Amygdala (tissue), 56 donors: ENCODE data around the gene ECI2.
A peak's percentile ranks its signal among the peaks of the same experiment; 100 is the strongest.

Source experiments
- DNase-seq, 56 donors: peaks; one replicate each; lab custom pipeline; 2025; lab: John Stamatoyannopoulos, UW

The ECI2 gene, protein sequence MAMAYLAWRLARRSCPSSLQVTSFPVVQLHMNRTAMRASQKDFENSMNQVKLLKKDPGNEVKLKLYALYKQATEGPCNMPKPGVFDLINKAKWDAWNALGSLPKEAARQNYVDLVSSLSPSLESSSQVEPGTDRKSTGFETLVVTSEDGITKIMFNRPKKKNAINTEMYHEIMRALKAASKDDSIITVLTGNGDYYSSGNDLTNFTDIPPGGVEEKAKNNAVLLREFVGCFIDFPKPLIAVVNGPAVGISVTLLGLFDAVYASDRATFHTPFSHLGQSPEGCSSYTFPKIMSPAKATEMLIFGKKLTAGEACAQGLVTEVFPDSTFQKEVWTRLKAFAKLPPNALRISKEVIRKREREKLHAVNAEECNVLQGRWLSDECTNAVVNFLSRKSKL

DNA sequence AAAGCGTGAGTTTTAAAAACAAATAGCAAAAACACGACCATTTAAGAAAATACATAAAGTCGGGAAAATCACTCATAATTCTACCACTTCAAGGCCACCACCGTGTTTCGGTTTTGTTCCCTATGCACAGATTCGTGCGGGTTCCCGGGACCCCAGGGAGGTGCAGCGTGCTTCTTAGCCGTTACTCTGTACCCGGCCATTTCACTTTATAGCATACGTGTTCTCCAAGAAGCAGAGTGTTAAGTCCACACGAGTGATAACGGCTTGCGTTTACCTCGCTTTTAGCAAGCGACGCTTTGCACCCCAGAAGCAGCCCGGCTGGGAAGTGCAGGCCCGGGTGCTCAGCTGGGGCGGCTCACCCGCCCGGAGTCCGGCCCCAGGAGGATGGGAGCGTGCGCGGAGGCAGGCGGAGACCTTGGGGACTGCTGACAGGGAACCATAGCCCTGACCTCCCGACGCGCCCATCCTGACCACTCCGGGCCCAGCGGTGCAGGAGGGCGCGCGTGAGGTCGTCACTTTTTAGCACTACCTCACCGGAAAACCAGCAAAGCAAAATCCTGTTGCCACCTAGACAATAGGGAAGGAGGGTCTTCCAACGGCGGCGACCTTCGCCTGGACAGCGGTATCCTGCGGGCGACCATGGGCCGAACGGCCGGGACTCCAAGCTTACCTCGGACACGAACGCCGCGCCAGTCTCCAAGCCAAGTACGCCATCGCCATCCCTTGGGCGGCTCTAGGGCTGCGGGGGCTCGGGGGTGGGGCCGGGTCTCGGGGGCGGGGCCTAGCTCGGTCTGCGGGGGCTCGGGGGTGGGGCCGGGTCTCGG, at the start of gene ECI2:
Gene ECI2, minus strand, starts transcription at position 735 of the 824 bp plus-strand sequence. Its CDS starts 15 bp downstream, at position 720.
- peak in 25 of 56 donors; percentile 24 to 99 (median 68) for DNase-seq

DNA sequence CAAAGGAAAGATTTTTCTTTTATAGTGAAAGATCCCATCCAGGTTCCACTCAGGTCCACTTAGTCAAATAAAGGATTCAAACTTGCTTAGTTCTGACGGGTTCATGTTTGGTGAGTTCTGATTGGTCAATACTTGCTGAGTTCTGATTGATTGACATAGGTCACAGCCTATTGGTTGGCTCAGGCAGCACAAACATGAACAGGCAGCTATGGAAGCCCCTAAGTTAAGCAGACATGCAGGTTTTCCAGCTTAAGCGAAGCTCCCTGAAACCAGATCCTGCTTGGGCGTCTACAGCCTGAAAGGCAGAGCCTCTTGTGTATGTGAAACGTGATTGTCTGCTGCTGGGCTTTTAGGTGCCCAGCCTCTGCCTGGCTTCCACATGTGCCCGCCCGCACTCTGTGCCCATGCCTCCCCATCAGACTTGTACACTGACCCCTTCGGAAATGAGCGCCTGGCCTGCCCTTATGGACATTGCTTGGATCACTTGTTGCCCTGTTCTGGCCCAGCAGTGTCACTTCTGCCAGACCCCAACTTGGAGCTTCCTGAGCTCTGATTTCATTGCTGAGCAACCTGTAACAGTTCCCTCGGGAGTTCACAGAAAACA, 45.4 kb upstream of the ECI2 start:
- DNase-seq, result no peak

DNA sequence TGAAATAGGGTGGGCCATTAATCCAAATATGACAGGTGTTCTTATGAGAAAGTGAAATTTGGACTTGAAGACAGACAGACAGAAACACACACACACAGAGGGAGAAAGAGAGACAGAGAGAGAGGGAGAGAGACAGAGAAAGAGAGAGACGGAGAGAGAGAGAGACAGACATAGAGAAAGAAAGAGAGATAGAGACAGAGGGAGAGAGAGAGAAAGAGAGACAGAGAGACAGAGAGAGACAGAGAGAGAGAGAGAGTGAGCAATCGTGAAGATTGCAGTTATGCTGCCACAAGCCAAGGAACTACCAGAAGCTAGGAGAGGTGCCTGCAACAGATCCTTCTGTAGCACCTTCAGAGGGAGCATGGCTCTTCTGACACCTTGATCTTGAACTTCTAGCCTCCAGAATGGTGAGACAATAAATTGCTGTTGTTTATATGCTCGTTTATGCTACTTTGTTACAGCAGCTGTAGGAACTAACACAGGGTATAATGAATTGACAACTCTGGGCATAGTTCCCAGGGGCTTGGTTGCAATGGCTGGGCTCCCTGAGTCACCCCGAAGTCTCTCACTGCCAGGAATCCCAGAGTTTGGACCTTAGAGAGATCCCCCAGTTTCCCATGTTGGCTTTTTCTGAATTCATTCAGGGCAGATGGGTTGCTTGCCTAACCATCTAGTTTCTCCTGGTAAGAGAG, 44.7 kb upstream of the ECI2 start:
- no peak for DNase-seq

DNA sequence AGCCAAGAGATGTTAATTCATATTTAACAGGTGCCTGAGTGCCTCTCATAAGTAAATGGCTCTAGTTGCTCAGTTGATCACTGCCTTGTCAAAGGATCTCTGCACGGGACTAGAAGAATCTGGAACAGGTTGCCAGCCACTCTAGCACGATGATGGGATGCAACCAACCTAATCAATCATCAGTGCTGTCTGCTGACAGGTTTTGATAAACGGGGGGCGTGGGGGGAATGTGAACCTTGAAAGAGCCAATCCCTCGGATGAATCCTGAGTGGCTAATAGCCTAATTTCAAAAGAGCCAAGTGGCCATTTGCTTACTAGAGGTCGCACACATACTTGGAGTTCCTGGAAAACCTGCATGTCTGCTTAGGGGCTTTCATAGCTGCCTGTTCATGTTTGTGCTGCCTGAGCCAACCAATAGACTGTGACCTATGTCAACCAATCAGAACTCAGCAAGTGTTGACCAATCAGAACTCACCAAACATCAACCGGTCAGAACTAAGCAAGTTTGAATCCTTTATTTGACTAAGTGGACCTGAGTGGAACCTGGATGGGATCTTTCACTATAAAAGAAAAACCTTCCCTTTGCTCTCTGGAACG, 43.5 kb upstream of the ECI2 start:
- DNase-seq, result no peak

DNA sequence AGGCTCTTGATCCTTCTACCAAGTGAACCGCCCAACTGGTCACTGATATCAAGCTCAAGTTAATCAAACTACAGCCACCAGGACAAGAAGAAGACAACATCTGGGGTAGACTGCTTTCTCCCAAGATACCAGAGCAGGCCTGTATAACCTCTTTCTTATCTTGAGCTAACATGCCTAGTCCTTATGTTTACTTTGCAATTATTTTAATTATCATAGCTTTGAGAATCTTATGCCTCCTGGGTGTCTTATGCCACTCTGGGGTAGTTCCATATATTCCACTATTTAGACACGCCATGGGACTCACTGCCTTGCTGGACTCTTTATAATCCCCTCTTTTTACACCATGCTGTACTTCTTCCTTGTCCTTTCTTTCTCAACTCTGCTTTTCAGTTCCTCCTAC, 41.5 kb upstream of the ECI2 start:
- no peak for DNase-seq

GRCh38 chr6:4174042-4174441, 38.7 kb upstream of the ECI2 start:
- DNase-seq, result no peak

DNA sequence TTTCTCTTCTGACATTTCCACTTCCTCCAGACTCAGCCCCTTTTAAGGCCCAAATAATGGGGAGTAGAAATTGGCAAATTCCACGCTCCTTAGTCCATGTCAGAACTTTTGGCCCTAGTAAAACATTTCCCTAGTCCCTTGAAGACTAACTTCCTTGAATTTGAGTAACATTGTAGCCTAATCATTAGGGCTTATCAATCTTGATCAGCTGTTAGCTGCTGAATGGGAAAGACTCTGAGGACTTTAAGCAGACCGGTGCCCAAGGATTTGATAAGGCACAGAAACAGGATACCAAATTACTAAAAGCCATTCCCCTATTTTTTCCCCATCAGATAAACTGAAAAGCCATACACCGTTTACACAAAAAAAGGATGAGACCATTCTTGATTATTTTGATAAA, 37.0 kb upstream of the ECI2 start:
- no peak for DNase-seq

DNA sequence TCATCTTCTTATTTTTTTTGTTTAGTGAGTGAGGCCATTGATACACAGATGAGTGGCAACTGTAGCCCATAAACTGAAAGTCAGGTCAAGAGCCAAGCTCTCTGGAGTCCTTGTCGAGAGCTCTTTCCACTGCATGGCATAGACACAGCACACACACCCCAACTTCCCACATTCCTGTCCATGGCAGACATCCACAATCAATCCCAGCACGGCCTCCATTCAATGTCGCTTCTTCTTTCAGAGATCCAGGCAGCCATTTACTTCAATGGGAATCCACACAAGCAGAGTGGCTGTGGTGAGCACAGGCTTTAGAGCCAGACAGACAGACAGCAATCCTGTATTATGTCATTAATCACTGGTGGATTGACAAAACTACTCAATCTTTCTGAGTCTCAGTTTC, 34.9 kb upstream of the ECI2 start:
- no peak for DNase-seq

DNA sequence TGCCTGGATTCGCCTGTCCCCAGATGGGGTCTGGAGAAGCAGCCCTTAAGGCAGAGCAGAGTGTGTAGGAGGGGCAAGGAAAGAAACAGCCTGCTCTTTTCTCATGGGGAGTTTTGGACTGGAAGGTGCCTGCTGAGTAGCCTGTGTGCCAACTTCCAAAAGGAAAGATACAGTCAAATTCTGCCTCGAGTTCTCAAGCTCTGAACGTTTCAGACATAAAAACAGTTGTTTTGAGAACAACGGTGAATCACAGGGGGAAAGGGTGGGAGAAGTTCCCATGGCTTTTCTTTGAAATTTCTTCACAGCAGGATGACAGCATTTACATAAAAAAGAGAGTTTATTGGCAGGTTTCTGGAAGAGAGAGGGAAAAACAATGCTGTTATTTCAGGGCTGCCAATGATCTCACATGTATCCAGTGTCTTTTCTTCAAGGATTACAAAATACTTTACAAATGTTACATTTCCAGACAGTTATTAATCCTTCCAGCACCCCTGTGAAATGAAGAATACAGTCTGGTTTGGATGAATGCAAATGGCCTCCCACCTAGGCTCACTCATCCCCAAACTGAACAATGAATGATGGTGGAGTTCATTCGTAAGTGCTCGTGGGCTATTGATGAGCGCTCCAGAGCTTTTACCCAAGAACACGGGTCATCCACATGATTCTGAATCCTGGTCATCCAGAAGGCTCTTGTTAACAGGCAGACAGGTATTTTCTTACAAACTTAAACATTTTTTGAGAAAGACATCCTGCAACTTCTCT, 33.8 kb upstream of the ECI2 start:
- DNase-seq, result peak in 2 of 56 donors; percentile 6 to 13

DNA sequence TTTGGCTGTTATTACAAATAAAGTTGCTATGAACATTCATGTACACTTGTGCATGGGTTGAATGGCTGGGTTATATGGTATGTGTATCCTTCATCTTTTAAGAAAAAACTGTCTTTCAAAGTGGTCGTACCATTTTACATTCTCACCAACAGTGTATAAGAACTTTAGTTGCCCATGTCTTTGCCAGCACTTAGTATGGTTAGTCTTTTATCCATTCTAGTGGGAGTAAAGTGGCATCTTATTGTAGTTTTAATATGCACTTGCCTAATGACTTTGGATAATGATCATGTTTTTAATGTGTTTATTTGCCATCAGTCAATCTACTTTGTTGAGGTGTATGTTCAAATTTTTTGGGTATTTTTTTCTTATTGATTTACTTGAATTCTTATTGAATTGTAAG, 32.5 kb upstream of the ECI2 start:
- DNase-seq, result no peak

- no peak for DNase-seq
These were observed 31.7 kb upstream of the ECI2 start for GRCh38 chr6:4167123-4167522.

- no peak for DNase-seq
These were observed 29.1 kb upstream of the ECI2 start for GRCh38 chr6:4164456-4164855.

DNA sequence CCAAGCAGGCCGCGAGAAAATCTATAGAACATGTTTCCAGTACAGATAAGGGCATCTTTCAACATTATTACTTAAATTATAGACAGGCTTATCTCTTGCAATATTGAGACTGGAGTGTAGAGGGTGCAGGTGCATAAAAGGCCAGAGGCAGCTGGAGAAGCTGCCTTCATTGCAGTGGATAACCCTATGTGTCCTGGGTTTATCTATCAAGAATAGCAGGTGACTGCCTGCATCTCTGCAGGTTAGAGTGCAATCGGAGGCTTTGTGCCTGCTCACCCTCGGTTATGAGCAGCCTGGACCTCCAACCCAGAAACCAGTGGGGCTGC, 28.7 kb upstream of the ECI2 start:
- DNase-seq, result no peak

DNA sequence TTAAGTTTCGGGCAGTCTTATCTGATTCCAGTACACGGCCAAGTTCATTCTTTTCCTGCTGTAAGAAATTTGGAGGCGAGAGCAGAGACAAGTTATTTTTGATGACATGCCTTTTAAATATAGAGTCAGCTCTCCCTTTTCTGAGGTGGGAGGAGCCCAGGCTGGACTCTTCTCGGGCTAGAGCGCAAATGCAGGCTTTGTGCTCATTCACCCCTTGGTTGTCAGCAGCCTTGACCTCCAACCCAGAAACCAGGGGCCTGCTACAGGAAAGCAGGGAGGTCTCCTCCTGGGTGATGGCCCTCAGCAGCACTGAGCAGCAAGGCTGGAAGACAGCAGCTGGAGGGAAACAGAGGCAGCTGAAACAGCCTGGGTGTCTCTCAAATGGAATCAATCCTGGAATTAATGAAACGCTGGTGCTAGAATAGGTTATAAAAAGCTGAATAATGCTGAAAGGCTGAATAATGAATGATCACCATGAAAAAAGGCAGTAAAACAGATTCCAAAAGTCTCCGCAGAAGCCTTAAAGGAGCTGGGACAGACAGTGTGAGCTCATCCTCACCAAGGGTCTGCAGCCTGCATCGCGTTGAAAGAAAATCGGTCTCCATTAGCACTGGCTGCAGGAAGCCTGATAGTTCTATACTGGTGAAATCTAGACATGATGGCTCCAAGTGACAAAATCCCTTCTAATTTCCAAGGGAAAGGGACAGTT, 28.2 kb upstream of the ECI2 start:
- DNase-seq, result no peak

DNA sequence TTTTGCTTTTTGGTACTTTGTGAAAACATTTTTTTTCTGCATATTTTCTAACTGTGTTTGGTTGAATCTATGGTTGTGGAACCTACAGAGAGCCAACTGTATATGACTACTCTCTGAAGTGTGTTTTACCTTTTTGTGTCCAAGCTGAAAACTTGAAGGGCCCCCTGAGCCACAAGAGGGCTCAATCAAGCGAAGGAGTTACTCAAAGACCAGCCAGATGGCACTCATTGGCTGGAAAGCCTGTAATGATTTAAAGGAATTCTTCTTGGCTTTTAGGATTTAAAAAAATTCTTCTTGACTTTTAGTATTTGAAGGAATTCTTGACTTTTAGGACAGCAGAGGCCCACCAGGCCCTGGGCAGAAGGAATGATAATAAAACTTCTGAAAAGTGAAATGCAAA, 27.0 kb upstream of the ECI2 start:
- DNase-seq, result no peak

DNA sequence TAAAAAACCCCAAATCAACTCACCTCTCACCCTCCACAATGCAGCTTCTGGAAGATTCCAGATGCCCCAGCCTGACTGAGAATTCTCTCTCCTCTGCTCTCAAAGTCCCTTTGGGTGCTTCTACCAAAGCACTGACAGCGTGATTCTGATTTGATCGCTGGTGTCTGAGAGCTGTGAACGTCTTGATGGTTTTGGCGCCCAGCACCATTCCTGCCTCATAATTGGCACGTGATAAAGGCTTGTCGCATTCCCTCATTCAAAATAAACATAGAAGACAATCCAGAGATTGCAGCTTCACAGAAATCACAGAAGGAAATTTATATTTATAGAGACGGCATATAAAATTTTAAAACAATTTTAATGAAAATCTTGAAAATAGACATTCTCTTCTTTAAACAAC, 24.1 kb upstream of the ECI2 start:
- DNase-seq, result no peak

DNA sequence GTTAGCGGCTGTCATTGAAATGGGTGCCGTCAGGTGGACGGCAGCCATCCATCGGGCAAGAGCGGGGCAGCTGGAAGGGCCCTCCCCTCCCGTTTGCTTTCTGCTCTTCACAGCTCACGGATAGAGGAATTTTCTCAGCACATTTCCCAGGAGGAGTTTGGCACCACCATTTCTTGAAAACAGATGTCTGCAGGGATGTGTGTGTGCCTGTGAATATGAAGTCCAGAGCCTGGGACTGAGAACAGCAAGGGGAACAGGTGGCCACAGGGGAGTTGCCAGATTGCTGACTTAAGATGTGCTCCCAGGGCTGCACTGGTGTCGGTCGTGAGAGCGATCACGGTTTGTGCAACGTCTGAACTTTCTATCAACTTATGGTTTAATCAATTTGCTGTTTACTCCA, 22.1 kb upstream of the ECI2 start:
- peak in 1 of 56 donors; percentile 9 for DNase-seq

DNA sequence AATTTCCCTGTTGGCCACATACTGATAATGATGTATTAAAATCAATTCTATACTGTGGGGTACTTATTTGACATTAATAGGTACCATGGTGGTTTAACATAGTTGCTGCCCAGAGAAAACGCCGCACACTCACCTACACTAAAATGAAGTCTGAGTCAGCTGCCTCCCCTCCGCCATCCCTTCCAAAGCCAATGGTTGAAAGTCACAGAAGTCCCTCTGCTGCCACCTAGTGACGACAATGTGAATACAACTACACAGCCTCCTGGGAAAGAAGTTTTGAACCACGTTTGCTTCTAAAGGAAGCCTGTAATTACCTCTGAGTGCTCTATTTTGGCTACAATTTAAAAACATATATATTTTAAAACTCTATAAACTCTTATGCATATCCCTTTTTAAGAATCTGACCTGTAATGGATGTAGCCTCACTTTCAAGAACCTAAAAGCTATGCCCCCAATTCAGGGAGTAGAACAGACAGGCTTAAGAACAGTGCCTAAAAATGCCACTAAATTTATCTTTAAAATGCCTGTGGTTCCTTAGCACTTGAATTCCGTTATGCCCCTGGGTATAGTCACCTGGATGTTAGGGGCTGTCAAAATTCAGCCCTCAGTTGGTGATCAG, 20.6 kb upstream of the ECI2 start:
- peak in 49 of 56 donors; percentile 7 to 87 (median 52) for DNase-seq

GRCh38 chr6:4153514-4153985, 18.2 kb upstream of the ECI2 start:
- no peak for DNase-seq
